OCI-LY1 (cell line): ENCODE results near the gene TRPC3.

Experiments used
- H2AFZ ChIP-seq: fragments of 200-600 bp; sonication (generic), shearing (Covaris generic); 2 replicates; pipeline ENCODE4 v1.6.0; 2014; ENCODE audit warnings: antibody characterized with exemption, mild to moderate bottlenecking, low read length
- H3F3A ChIP-seq: fragments of 200-600 bp; sonication (generic), shearing (Covaris generic); 2 replicates; pipeline ENCODE4 v1.6.0; 2014; ENCODE audit warnings: mild to moderate bottlenecking, antibody characterized with exemption, low read length, moderate library complexity; ENCODE audit not compliant: insufficient read depth
- H3K27ac ChIP-seq: fragments of 200-600 bp; sonication (generic); 2 replicates; pipeline ENCODE4 v1.5.1; 2014; ENCODE audit warnings: low read length, mixed run types, mild to moderate bottlenecking, low read depth; ENCODE audit not compliant: poor library complexity, severe bottlenecking
- H3K27me3 ChIP-seq: fragments of 200-600 bp; sonication (generic); 2 replicates; pipeline ENCODE4 v1.6.0; 2014; ENCODE audit warnings: antibody characterized with exemption, mild to moderate bottlenecking, low read length, moderate library complexity; ENCODE audit not compliant: insufficient read depth
- H3K36me3 ChIP-seq: fragments of 200-600 bp; sonication (generic); 2 replicates; pipeline ENCODE4 v1.6.1; 2014; ENCODE audit warnings: mild to moderate bottlenecking, antibody characterized with exemption, low read length, moderate library complexity, mixed read lengths; ENCODE audit not compliant: insufficient read depth
- H3K4me1 ChIP-seq: fragments of 200-600 bp; sonication (generic); 2 replicates; pipeline ENCODE4 v1.5.1; 2014; ENCODE audit warnings: mild to moderate bottlenecking, low read length, moderate library complexity; ENCODE audit not compliant: insufficient read depth, severe bottlenecking
- H3K4me2 ChIP-seq: fragments of 200-600 bp; sonication (generic), shearing (Covaris generic); 2 replicates; pipeline ENCODE4 v1.6.1; 2014; ENCODE audit warnings: low read length
- H3K4me3 ChIP-seq: fragments of 200-600 bp; sonication (generic); 2 replicates; pipeline ENCODE4 v1.5.1; 2014; ENCODE audit warnings: low read length, low read depth, mild to moderate bottlenecking, mixed read lengths; ENCODE audit not compliant: poor library complexity, severe bottlenecking
- H3K79me2 ChIP-seq: fragments of 200-600 bp; shearing (Covaris generic); 2 replicates; pipeline ENCODE4 v1.6.1; 2016; ENCODE audit warnings: mixed run types, low read length, mixed read lengths; ENCODE audit not compliant: insufficient read depth
- H3K9ac ChIP-seq: fragments of 200-600 bp; sonication (generic), shearing (Covaris generic); 2 replicates; pipeline ENCODE4 v1.6.1; 2014; ENCODE audit warnings: mild to moderate bottlenecking, low read length, mixed read lengths
- H3K9me2 ChIP-seq: fragments of 200-600 bp; sonication (generic), shearing (Covaris generic); 2 replicates; pipeline ENCODE4 v1.6.1; 2014; ENCODE audit warnings: low read depth, mild to moderate bottlenecking, low read length, mixed read lengths
- H3K9me3 ChIP-seq: fragments of 200-600 bp; shearing (Covaris generic); 2 replicates; pipeline ENCODE4 v1.6.1; 2014; ENCODE audit warnings: low read length, mixed read lengths
- H4K20me1 ChIP-seq: fragments of 200-600 bp; sonication (generic), shearing (Covaris generic); 2 replicates; pipeline ENCODE4 v1.6.0; 2016; ENCODE audit warnings: mild to moderate bottlenecking, low read length; ENCODE audit not compliant: insufficient read depth
- CTCF ChIP-seq: fragments of 200-600 bp; sonication (generic), shearing (Covaris generic); IDR thresholded peaks from 2 replicates; pipeline ENCODE4 v1.5.1; 2017; ENCODE audit warnings: mild to moderate bottlenecking, antibody characterized with exemption, low read length, moderate library complexity, mixed read lengths
- EZH2 ChIP-seq: fragments of 200-600 bp; sonication (generic), shearing (Covaris generic); IDR thresholded peaks from 2 replicates; pipeline ENCODE4 v1.8.0; 2017; ENCODE audit warnings: borderline replicate concordance, mixed run types, mild to moderate bottlenecking, antibody characterized with exemption, low read length, moderate library complexity, mixed read lengths

Gene TRPC3

GRCh38 chr4:121973816-121974215, 22.0 kb upstream of the TRPC3 start:
- no peak overlapping the region for H3K27ac ChIP-seq
- H3K4me3 ChIP-seq: no peak overlapping the region
- H3K9ac ChIP-seq: no peak overlapping the region
- H2AFZ ChIP-seq: no peak overlapping the region
- no peaks in the 10 kb centered on the region for H3K79me2 ChIP-seq
- H3K36me3 ChIP-seq: no peaks in the 10 kb centered on the region
- peaks cover 10% of the 10 kb centered on the region for H3K4me1 ChIP-seq
- no peak overlapping the region for H3K4me2 ChIP-seq
- no peaks in the 10 kb centered on the region for H3F3A ChIP-seq
- H3K9me3 ChIP-seq: no peaks in the 10 kb centered on the region
- no peaks in the 10 kb centered on the region for H3K27me3 ChIP-seq
- no peaks in the 10 kb centered on the region for H4K20me1 ChIP-seq
- H3K9me2 ChIP-seq: no peaks in the 10 kb centered on the region
- TF ChIP-seq EZH2 (no peak), CTCF (no peak)

- H3K79me2 ChIP-seq: no peaks in the 10 kb centered on the region
- no peaks in the 10 kb centered on the region for H3K9me2 ChIP-seq
- no peak overlapping the region for H3K4me3 ChIP-seq
- no peak overlapping the region for H3K27ac ChIP-seq
- H2AFZ ChIP-seq: no peak overlapping the region
- no peaks in the 10 kb centered on the region for H3K27me3 ChIP-seq
- H3K4me1 ChIP-seq: no peaks in the 10 kb centered on the region
- no peak for TF ChIP-seq CTCF
- no peak for TF ChIP-seq EZH2
- no peaks in the 10 kb centered on the region for H4K20me1 ChIP-seq
- no peaks in the 10 kb centered on the region for H3K36me3 ChIP-seq
- H3K9me3 ChIP-seq: no peaks in the 10 kb centered on the region
- no peaks in the 10 kb centered on the region for H3F3A ChIP-seq
- H3K9ac ChIP-seq: no peak overlapping the region
- no peak overlapping the region for H3K4me2 ChIP-seq
Observed at GRCh38 chr4:121968859-121969258, 17.0 kb upstream of the TRPC3 start.

- Histone ChIP-seq H3K4me2 (no peak overlapping the region), H2AFZ (no peak overlapping the region), H3K79me2 (no peaks in the 10 kb centered on the region), H3K9me3 (no peaks in the 10 kb centered on the region), H4K20me1 (no peaks in the 10 kb centered on the region), H3K36me3 (no peaks in the 10 kb centered on the region), H3K4me1 (no peaks in the 10 kb centered on the region), H3F3A (no peaks in the 10 kb centered on the region), H3K9ac (no peak overlapping the region), H3K27me3 (no peaks in the 10 kb centered on the region), H3K9me2 (no peaks in the 10 kb centered on the region), H3K27ac (no peak overlapping the region), H3K4me3 (no peak overlapping the region)
- TF ChIP-seq CTCF: no peak
- TF ChIP-seq EZH2: no peak
Observed at GRCh38 chr4:121964958-121965357, 13.1 kb upstream of the TRPC3 start.
